PFSK-1 (cell line): Measurements from ENCODE around the gene INKA1.

Source experiments
- FOXP2 ChIP-seq: optimal IDR thresholded peaks from 2 replicates; pipeline ENCODE3; 2011; ENCODE audit warnings: borderline replicate concordance, control low read depth, inconsistent platforms; ENCODE audit not compliant: insufficient read depth; ENCODE audit errors: extremely low read length, extremely low read depth
- POLR2AphosphoS5 ChIP-seq: IDR thresholded peaks from 2 replicates; pipeline ENCODE4 v1.6.1; 2012; ENCODE audit warnings: low read depth, mild to moderate bottlenecking, control low read depth, low read length, moderate library complexity
- REST ChIP-seq, 2 experiments: IDR thresholded peaks; 2 replicates each; pipeline versions ENCODE4 v1.6.1 to v1.8.0; 2011 to 2012; ENCODE audit warnings: low read depth in 2 of 2, low read length in 2 of 2, control low read depth in 1 of 2, inconsistent platforms in 1 of 2, mild to moderate bottlenecking in 1 of 2, moderate library complexity in 1 of 2; ENCODE audit not compliant: insufficient read depth in 1 of 2
- SIN3A ChIP-seq: IDR thresholded peaks from 2 replicates; pipeline ENCODE4 v1.6.1; 2012; ENCODE audit warnings: mild to moderate bottlenecking, low read length, moderate library complexity, borderline replicate concordance; ENCODE audit not compliant: insufficient read depth
- TAF1 ChIP-seq: IDR thresholded peaks from 2 replicates; pipeline ENCODE4 v1.6.1; 2012; ENCODE audit warnings: low read length, control low read depth, borderline replicate concordance; ENCODE audit not compliant: insufficient read depth

The INKA1 gene

GRCh38 chr3:49841126-49841696 is 38.1 kb downstream of the INKA1 start:
- TF ChIP-seq TAF1 (no peak), REST (IDR thresholded peaks at IDR 0.05; ENCODE audit: insufficient read depth in 1 of 2, low read depth in 2 of 2, low read length in 2 of 2) (no peak), POLR2AphosphoS5 (no peak), SIN3A (no peak), FOXP2 (no peak)

GRCh38 chr3:49841806-49842205 is 38.7 kb downstream of the INKA1 start:
- TF ChIP-seq REST (IDR thresholded peaks at IDR 0.05; ENCODE audit: insufficient read depth in 1 of 2, low read depth in 2 of 2, low read length in 2 of 2) (no peak), FOXP2 (no peak), POLR2AphosphoS5 (no peak), SIN3A (no peak), TAF1 (no peak)

- TF ChIP-seq SIN3A = no peak
- TF ChIP-seq POLR2AphosphoS5 = no peak
- no peak for TF ChIP-seq REST (IDR thresholded peaks at IDR 0.05; ENCODE audit: insufficient read depth in 1 of 2, low read depth in 2 of 2, low read length in 2 of 2)
- no peak for TF ChIP-seq TAF1
- TF ChIP-seq FOXP2 = no peak
Observed at GRCh38 chr3:49842843-49843517, 39.9 kb downstream of the INKA1 start.

- TF ChIP-seq SIN3A (no peak), POLR2AphosphoS5 (no peak), REST (IDR thresholded peaks at IDR 0.05; ENCODE audit: insufficient read depth in 1 of 2, low read depth in 2 of 2, low read length in 2 of 2) (no peak)
Observed at GRCh38 chr3:49844464-49845183, 41.6 kb downstream of the INKA1 start.

GRCh38 chr3:49845694-49846093 is 42.6 kb downstream of the INKA1 start:
- TF ChIP-seq TAF1 (no peak), POLR2AphosphoS5 (no peak), SIN3A (no peak)
